Progenitor cell of endocrine pancreas (in vitro differentiated cells): ENCODE results near the gene ATXN7. TPM values are rescaled to one million over a fixed set of nuclear protein-coding genes. Genes with fewer than 3 reads are reported as not detected.

ENCODE experiments used
- DNase-seq: peaks from one replicate; pipeline ENCODE4 v3.0.0; 2021; ENCODE audit warnings: low spot score; ENCODE audit not compliant: unreplicated experiment
- H3K27ac Mint-ChIP-seq: 2 replicates; pipeline ENCODE4 v1.8.0; 2021; ENCODE audit warnings: mild to moderate bottlenecking, moderate library complexity, mixed read lengths
- H3K27me3 Mint-ChIP-seq: 2 replicates; pipeline ENCODE4 v1.8.0; 2021; ENCODE audit warnings: mixed read lengths
- H3K36me3 Mint-ChIP-seq: 2 replicates; pipeline ENCODE4 v1.8.0; 2022; ENCODE audit warnings: mixed read lengths; ENCODE audit not compliant: insufficient read depth
- H3K4me1 Mint-ChIP-seq: 2 replicates; pipeline ENCODE4 v1.8.0; 2021; ENCODE audit warnings: low read depth, mixed read lengths
- H3K4me3 Mint-ChIP-seq: 2 replicates; pipeline ENCODE4 v1.8.0; 2021; ENCODE audit warnings: low read depth, mild to moderate bottlenecking, moderate library complexity, mixed read lengths
- H3K9me3 Mint-ChIP-seq: 2 replicates; pipeline ENCODE4 v1.8.0; 2021; ENCODE audit warnings: low read depth, mixed read lengths
- total RNA-seq: library from RNA; stranded (reverse); gene quantifications from 2 replicates; pipeline ENCODE4 v1.2.1, GENCODE V29; 2021
- TF ChIP-seq, protein P1 (sequence below): fragments of 200-600 bp; sonication (generic); IDR thresholded peaks from one replicate; pipeline ENCODE4 v1.5.0; 2021; ENCODE audit warnings: antibody characterized with exemption, mild to moderate bottlenecking; ENCODE audit not compliant: unreplicated experiment

The ATXN7 gene
- total RNA-seq, 1 donor from 2014 or later, result 36.7 TPM

DNA sequence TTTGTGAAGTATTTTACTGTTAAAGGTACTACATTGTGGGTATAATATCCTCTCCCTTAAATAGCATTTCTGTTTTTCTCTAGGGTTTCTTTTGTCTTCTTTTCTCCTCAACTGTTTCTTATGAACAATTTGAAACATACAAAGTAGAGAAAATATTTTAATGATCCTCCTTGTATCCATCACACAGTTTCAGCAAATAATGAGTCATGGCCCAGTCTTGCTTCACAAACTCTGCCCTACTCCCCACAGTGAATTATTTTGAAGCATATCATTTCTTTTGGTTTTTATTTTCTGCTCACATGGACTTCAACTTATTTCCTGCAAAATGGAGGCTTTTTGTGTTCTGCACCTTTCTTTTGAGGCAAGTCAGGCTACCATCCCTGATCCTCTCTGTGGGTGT, 54.7 kb downstream of the ATXN7 start:
- peaks cover 32% of the 10 kb centered on the region for H3K36me3 Mint-ChIP-seq
- H3K4me3 Mint-ChIP-seq, result no peak overlapping the region
- H3K4me1 Mint-ChIP-seq, result peaks cover 10% of the 10 kb centered on the region
- H3K27ac Mint-ChIP-seq, result no peak overlapping the region
- H3K9me3 Mint-ChIP-seq, result no peaks in the 10 kb centered on the region
- no peak for DNase-seq
- TF ChIP-seq, protein P1, sequence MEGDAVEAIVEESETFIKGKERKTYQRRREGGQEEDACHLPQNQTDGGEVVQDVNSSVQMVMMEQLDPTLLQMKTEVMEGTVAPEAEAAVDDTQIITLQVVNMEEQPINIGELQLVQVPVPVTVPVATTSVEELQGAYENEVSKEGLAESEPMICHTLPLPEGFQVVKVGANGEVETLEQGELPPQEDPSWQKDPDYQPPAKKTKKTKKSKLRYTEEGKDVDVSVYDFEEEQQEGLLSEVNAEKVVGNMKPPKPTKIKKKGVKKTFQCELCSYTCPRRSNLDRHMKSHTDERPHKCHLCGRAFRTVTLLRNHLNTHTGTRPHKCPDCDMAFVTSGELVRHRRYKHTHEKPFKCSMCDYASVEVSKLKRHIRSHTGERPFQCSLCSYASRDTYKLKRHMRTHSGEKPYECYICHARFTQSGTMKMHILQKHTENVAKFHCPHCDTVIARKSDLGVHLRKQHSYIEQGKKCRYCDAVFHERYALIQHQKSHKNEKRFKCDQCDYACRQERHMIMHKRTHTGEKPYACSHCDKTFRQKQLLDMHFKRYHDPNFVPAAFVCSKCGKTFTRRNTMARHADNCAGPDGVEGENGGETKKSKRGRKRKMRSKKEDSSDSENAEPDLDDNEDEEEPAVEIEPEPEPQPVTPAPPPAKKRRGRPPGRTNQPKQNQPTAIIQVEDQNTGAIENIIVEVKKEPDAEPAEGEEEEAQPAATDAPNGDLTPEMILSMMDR, result no peak
- no peaks in the 10 kb centered on the region for H3K27me3 Mint-ChIP-seq

DNA sequence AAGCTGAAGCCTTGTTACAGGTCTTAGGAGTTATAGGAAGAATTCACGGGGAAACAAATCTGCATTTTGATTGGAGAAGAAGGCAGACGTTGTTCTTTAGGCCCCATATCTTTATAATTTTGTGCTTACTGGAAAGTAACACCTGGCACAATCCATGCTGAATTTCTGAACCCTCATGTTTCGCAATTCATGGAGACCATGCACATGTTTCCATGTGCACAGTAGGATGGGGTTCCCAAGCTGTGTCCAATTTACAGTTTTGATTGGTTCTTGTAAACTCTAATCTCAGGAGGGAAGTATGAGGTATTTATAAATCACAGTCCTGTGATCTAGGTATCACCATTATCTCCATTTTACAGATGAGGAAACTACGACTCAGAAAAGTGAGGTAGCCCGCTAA, 56.3 kb downstream of the ATXN7 start:
- Mint-ChIP-seq H3K4me1 (peaks cover 7% of the 10 kb centered on the region), H3K9me3 (peaks cover 13% of the 10 kb centered on the region), H3K27ac (peak overlapping the region; percentile 21), H3K4me3 (no peak overlapping the region), H3K36me3 (peaks cover 46% of the 10 kb centered on the region), H3K27me3 (no peaks in the 10 kb centered on the region)
- TF ChIP-seq, protein P1, result no peak
- no peak for DNase-seq

DNA sequence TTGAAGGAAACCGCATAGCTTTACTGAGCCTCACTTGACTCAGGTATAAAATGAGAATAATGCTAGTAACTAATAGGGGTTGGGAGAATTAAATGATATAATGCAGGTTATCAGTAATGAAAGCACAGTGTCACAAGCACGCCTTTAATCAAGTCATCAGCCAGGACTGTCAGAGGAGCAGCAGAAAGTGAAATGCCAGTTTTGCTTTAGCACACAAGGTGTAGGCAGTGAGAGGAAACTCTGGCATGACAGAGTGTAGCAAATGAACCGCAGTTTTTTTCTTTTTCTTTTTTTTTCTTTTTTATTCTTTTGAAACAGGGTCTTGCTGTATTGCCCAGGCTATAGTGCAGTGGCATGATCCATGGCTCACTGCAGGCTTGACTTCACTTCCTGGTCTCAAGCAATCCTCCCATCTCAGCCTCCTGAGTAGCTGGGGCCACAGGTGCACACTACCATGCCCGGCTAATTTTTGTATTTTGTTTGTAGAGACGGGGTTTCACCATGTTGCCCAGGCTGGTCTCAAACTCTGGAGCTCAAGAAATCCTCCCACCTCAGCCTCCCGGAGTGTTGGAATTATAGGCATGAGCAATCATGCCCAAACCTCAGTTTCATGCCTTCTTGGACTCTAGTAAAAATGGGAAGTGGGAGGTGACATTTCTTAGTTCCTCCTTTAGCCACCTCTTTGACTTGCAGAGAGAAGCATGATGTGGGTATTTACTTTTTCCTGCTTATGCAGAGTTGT, 58.2 kb downstream of the ATXN7 start:
- Mint-ChIP-seq H3K27ac (no peak overlapping the region), H3K9me3 (peaks cover 23% of the 10 kb centered on the region), H3K36me3 (peaks cover 54% of the 10 kb centered on the region), H3K4me3 (no peak overlapping the region), H3K4me1 (peaks cover 7% of the 10 kb centered on the region), H3K27me3 (no peaks in the 10 kb centered on the region)
- TF ChIP-seq, protein P1, result no peak
- DNase-seq, result no peak

DNA sequence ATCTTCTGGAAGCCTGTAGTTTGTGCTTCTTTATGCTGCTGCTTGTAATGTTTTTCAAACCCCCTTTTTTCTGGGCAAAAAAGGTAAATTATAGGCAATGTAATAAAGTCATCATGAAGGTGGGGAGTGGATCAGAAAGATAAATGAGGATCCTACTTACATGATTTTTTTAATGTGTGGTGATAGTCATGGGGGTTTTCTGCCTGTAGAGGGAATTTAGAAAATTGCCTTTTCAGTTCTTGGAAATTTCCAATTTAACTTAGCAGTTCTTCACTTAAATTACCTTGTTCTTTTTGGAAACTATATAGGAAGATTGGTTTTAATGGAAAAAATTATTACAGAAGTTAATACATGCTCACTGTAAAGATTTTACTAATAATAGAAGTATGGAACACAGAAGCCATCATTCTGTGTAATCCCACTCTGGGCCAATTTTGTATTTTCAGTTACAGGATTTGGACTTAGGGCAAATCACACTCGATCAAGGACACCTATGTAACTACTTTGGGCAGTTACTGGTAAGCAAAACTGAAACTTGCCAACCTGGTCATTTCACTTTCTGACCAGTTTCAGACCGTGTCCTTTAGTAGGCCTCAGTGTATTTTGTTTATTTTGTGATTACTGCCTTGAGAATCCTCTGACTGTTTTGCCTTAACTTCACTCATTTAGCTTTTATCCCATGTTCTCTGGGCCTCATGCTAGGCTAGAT, 59.0 kb downstream of the ATXN7 start:
- no peak for DNase-seq
- Mint-ChIP-seq H3K9me3 (peaks cover 23% of the 10 kb centered on the region), H3K27ac (peak overlapping the region; percentile 68), H3K36me3 (peaks cover 52% of the 10 kb centered on the region), H3K4me1 (peaks cover 13% of the 10 kb centered on the region), H3K4me3 (no peak overlapping the region), H3K27me3 (no peaks in the 10 kb centered on the region)
- TF ChIP-seq, protein P1, result no peak

DNA sequence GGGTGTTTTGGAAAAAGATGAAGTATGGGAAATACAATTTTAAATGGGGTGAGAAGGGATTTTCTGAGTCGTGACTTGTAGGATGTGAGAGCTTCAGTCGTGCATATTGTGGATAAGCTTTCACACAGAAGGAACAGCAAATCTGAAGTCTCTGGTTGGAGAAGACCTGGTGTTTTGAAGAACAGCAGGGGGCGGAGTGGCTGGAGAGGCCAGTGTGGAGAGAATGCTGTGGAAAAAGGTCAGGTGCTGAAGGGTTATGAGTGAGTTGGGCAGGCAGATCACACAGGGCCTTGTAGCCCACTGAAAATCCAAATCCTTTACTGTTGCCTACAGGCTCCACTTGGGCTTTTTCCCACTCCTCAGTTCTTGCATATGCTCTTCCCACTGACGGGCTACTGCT, 62.6 kb downstream of the ATXN7 start:
- peaks cover 26% of the 10 kb centered on the region for H3K4me1 Mint-ChIP-seq
- H3K27me3 Mint-ChIP-seq, result no peaks in the 10 kb centered on the region
- H3K9me3 Mint-ChIP-seq, result peaks cover 23% of the 10 kb centered on the region
- peaks cover 46% of the 10 kb centered on the region for H3K36me3 Mint-ChIP-seq
- H3K4me3 Mint-ChIP-seq, result no peak overlapping the region
- DNase-seq, result no peak
- H3K27ac Mint-ChIP-seq, result no peak overlapping the region
- TF ChIP-seq, protein P1, result no peak
